ENCODE results near the gene PRR12.
A peak's percentile ranks its signal among the peaks of the same experiment; 100 is the strongest.

Gene PRR12

DNA sequence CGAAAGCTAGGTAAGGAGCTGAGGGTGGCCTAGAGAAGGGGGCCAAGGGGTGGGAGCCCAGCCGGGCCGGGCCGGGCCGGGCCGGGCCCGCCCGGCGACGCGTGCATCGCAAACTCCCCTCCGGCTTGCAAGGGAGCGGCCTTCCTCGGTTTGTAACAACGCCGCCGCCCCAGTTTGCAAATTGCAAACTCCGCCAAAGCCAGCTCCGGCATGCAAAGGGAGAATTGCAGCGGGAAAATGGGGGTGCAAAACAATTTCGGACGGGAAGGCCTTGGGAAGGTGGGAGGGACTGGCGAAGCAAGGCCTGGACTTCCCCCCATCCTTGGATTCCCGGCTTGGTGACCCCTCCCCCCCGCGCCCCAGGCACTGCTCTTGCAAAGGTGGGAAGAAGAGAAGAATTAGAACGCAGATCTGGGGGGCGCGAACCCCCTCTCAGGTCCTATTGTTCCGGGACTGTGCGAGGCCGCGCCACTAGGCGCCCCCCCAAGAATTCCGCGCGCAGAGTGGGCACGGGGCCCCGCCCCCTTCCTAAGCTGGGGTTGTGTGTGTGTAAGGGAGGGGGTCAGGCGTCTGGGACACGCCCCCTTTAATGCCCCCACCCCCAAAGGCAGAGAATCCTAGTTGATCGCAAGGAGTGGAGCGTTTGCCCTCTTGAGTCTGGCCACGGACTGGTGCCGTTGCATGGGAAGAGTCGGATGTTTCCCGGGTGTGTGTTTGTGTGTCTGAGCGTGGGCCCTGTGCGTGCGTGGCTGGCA, 926 bp downstream of the PRR12 start:
- DNase-seq: peak in 3 of 5 experiments; percentile 24 to 66 (median 42)

DNA sequence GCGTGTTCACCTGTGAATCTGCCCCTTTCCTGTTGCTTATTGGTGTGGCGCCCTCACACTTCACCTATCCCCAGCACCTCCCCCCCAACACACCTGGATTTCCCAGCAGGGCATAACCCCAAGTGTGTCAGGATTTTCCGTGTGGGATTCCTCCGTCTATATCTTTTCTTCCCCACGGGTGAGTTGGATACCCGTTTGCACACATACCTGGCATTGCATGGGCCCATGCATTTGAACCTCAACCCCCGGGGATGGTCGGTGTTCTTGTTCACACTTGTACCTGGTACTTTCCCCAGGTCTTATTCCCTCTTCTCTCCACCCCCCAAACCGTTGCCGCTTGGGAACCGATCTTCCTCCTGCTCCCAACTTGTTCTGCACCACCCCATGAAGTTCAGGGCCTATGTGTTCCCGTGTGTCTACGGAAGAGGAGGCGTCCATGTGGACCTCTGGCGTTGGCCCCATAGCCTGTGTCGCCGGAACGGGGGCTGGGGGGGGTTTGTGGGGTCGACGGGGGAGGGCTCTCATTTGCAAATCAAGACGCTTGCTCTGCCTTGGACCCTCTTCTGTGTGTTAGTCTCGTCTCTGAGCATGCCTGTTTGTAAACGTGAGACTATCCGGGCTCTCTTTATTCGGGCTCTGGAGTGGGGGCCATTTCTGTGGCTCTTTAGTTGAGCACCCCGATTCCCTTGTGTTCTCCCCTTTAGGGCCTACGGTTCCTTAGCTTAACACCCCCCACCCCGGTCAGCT, 1.7 kb downstream of the PRR12 start:
- DNase-seq: peak in 1 of 5 experiments; percentile 49

DNA sequence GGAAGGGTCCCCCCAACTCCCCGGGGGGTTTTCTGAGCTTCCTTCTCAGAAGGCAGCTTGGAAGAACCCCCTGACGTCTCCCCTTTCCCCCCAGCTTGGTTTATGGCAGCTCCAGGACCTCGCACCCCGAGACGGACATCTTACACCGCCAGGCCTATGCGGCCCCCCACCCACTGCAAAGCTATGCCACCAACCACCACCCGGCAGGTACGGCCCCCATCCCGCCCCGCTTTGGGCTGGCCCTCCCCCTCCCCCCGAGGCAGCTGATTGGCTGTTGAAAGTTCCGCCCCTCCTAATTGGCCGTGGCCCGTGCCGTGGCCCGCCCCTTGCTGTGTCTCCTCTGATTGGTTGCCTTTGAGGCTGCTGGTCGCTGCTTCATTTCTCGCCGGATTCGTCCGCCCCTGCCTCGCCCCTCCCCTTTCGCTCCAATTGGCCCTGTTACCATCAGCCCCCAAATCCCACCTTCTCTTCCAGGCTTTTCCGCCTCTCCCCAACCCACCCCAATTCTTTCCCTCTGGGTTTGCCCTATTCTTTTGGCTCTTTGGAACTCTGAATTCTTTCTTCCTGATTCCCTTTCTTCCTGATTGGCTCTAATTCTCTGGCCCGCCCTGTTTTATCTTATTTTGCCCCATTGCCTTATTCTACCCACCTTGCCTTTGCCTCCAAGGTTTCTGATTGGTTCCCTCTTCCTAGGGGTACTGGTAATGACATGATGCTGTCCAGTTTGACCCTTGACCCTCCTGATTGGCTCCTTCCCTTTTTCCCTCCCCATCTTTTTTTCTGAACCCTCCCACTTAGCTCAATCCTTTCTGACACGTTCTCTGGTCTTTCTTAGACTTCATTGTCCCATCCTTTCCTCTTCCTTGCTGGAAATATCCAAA, 2.5 kb downstream of the PRR12 start:
- peak; percentile 77 to 96 (median 90) for DNase-seq

DNA sequence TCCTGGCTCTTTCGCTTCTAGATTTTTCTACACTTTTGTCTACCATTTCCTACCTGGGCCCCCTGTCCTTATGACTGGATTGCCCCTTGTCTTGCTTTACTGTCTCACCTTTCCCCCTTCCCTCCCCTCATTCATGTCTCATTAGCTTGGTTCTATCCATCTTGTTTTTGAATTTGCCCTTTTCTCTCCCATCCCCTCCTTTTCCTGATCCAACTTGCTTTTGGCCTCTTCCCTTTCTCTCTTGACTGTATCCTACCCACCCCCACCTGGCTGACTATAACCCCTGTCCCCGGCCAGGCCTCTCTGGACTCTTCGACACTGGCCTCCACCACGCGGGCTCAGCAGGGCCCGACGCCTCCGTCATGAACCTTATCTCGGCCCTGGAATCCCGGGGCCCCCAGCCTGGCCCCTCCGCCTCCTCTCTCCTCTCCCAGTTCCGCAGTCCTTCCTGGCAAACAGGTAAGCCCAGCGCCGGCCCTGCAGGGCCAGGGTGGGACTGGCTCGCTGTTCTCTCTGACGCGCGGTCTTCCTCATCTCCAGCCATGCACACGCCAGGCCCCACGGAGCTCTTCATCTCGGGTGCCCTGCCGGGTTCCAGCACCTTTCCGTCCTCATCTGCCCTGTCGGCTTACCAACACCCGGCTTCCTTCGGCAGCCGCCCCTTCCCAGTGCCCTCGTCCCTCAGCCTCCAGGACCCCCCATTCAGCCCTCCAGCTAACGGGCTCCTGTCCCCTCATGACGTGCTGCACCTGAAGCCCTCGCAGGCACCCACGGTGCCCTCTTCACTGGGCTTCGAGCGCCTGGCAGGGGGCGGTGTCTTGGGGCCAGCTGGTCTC, 3.4 kb downstream of the PRR12 start:
- DNase-seq: no peak

DNA sequence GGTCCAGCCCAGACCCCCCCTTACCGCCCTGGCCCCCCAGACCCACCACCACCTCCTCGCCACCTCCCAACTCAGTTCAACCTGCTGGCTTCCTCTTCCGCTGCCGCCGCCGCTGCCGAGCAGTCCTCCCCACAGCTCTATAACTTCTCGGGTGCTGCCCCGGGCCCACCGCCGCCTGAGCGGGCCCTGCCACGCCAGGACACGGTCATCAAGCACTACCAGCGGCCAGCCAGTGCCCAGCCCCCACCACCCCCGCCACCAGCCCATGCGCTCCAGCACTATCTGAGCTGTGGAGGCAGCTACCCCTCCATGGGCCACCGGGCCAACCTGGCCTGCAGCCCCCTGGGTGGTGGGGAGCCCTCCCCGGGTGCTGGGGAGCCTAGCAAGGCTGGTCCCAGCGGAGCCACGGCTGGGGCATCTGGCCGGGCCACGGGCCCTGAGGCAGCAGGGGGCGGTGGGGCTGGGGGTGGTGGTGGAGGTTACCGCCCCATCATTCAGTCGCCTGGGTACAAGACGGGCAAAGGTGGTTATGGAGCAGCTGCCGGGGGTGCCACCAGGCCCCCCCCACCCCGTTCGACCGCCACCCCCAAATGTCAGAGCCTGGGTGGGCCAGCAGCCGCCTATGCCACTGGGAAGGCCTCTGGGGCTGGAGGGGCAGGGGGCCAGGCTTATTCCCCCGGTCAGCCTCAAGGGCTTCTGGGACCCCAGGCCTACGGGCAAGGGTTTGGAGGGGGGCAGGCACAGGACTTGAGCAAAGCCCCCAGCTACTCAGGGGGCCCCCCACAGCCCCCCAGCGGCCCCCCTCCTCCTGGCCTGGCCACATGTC, 4.2 kb downstream of the PRR12 start:
- no peak for DNase-seq

DNA sequence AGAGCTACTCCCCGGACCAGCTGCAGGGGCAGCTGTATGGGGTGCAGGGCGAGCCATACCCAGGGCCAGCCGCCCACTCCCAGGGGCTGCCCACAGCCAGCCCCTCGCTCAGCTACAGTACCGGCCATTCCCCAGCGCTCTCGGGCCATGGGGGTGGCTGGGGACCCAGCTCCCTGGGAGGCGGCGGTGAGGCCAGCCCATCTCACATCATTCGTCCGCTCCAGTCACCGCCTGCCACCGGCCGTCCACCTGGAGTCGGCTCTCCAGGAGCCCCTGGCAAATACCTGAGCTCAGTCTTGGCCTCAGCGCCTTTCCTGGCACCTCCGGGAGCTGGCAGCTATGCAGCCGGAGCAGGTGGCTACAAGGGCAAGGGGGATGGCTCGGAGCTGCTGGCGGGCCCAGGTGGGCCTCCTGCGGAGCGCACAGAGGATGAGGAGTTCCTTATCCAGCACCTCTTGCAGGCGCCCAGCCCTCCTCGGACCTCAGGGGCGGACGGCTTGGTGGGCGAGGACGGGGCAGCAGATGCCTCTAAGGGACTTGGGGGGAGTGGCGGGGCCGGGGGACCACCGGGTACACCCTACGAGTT, 4.9 kb downstream of the PRR12 start:
- DNase-seq: no peak

DNA sequence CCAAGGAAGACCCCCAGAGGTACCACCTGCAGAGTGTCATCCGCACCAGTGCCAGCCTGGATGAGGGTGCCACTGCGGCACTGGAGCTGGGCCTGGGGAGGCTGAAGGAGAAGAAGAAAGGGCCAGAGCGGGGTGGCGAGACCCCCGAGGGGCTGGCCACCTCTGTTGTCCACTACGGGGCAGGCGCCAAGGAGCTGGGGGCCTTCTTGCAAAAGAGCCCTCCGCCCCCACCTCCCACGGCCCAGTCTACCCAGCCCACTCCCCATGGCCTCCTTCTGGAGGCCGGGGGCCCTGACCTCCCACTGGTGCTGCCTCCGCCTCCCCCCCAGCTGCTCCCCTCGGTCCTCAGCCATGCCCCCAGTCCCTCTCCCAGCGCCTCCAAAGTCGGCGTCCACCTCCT, 5.4 kb downstream of the PRR12 start:
- DNase-seq: no peak

DNA sequence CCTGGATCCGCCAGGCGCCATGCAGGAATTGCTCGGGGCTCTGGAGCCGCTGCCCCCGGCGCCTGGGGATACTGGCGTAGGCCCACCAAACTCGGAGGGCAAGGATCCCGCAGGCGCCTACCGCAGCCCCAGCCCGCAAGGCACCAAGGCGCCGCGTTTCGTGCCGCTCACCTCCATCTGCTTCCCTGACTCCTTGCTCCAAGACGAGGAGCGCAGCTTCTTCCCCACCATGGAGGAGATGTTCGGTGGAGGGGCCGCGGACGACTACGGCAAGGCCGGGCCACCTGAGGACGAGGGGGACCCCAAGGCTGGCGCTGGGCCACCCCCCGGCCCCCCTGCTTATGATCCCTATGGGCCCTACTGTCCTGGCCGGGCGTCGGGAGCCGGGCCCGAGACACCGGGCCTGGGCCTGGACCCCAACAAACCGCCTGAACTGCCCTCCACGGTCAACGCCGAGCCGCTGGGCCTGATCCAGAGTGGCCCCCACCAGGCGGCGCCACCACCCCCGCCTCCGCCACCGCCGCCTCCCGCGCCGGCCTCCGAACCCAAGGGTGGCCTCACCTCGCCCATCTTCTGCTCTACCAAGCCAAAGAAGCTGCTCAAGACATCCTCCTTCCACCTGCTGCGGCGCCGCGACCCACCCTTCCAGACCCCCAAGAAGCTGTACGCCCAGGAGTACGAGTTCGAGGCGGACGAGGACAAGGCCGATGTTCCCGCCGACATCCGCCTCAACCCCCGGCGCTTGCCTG, 6.1 kb downstream of the PRR12 start:
- no peak for DNase-seq

DNA sequence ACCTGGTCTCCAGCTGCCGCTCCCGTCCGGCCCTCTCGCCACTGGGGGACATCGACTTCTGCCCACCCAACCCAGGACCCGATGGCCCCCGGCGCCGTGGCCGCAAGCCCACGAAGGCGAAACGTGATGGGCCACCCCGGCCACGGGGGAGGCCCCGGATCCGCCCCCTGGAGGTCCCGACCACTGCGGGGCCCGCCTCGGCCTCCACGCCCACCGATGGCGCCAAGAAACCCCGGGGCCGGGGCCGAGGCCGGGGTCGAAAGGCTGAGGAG, 6.7 kb downstream of the PRR12 start:
- no peak for DNase-seq

DNA sequence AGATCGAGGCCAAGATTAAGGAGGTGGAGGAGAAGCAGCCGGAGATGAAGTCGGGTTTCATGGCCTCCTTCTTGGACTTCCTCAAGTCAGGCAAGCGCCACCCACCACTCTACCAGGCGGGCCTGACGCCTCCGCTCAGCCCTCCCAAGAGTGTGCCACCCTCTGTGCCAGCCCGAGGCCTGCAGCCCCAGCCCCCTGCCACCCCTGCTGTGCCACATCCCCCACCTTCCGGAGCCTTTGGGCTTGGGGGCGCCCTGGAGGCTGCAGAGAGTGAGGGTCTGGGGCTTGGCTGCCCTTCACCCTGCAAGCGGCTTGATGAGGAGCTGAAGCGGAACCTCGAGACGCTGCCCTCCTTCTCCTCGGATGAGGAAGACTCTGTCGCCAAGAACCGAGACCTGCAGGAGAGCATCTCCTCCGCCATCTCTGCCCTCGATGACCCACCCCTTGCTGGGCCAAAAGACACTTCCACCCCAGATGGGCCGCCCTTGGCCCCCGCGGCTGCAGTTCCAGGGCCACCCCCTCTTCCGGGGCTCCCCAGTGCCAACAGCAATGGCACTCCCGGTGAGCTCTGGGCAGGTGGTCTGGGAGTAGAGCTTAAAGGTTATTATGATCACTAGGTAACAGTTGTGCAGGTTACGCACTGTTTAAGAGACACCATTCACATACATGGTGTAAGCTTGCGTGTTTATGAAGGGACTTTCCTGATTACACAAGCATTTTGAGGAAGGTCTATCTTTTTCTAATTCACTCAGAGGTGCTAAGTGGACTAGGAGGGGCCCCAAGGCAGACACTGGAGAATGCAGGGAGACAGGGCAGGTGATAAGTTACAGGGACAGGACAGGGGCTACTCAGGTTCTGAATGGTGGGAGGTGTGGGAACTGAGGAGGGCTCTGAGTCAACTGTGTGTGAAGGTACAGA, 8.7 kb downstream of the PRR12 start:
- DNase-seq: no peak

DNA sequence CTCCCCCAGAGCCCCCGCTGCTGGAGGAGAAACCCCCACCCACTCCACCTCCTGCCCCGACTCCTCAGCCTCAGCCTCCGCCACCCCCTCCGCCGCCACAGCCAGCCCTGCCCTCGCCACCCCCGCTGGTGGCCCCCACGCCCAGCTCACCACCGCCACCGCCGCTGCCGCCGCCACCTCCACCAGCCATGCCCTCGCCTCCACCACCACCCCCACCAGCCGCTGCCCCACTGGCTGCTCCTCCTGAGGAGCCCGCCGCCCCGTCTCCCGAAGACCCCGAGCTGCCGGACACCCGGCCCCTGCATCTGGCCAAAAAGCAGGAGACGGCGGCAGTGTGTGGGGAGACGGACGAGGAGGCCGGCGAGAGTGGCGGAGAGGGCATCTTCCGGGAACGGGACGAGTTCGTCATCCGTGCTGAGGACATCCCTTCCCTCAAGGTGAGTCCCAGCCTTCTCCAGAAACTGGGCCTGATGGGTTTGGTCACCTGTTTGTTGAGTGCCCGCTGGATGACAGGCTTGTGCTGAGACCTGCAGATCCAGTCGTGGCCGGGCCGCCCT, 10.6 kb downstream of the PRR12 start:
- DNase-seq: no peak

DNA sequence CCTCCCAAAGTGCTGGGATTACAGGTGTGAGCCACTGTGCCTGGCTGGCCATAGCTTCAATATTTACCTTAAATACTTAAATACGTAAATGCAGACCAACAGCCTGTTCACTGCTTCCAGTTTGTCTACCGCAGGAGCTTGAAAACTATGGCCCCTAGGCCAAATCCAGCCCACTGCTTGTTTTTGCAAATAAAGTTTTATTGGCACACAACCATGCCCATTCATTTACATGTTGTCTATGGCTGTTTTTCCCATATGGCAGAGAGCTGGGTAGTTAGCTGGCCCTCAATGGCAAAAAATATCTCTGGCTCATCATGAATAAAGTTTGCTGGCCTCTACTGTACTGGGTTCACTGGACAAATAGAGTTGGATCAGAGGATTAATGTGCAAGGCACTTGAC, 11.8 kb downstream of the PRR12 start:
- DNase-seq: no peak

DNA sequence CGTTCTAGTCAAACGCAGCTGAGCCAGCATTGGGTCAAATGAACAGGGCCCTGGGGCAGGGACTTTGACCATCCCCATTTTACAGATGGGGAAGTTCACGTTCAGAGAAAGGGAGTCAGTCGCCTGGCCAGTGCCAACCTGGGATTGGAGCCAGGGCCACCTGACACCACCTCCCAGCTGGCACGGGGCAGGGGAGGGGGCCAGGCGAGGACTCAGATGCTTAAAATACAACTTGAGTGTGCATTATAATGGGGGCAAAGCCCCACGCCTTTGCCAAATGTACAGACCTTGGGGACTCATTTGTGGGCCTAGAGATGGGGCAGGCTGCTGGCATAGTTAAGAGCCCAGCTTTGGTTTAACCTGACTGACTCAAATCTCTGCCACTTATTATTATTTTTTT, 14.6 kb downstream of the PRR12 start:
- no peak for DNase-seq

DNA sequence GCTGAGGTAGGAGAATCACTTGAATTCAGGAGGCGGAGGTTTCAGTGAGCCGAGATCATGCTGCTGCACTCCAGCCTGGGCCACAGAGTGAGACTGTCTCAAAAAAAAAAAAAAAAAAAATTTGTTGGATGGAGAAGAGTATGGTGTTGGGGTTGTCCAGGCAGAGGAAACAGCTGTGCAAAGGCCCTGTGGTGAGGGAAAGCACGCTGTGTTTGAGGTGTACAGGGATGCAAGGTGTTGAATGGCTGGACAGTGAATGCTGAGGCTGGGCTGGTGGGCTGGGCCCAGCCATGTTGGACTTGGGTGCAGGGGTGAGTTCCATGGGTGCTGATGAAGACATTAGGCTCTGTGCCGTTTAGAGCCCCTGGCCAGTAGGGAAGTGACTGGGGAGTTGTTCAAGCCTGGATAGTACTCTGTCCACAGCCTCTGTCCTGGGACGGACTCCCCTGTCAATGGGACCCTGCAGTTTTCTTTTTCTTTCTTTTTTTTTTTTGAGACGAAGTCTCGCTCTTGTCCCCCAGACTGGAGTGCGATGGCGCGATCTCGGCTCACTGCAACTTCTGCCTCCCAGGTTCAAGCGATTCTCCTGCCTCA, 18.6 kb downstream of the PRR12 start:
- DNase-seq: no peak

DNA sequence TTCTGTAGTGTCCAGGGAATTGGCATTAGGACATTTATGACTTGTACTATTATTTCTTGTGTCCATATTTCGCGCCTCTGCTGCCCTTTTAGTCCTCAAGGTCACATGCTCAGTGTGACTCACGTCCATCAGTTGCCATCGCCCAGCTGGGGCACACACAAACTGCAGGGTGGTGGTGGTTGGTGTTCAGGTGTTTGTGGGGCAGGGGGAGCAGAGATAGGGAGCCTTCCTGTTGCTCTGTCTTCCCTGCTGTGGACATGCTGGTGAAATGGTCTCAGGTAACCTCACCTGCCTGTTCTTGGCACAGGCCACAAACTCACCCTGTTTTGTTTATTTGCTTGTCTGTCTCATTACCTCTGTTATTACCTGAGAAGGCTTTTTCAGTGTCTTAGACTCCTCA, 22.4 kb downstream of the PRR12 start:
- DNase-seq: no peak

DNA sequence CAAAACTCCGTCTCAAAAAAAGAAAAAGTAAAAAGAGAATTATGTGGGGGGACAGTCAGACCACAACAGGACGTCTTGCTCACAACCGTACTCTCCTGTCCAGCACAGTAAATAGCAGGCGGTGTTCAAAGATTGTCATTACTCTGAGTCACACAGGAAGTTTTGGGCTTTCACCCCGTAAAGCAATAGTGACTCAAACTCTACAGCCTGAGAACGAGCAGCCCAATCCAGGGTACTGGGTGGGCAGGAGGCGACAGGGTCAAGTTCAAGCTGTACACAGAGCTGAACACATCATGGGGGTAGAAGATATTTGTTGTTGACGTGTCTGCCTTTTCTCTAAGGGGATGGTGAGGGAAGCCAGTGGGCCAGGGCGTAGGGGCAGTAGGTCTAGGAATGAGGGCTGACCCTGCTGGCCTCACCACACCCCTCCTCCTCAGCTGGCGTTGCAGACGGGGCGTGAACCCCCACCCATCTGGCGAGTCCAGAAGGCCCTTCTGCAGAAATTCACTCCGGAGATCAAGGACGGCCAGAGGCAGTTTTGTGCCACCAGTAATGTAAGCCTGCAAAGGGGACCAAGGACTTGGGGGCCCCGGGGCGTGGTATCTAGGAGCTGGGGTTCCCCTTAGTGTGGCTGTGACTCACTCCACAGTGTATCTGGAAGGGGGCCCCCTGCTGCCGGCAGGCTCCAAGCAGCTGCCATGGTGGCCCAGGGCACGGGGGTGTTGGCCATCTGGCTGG, 23.3 kb downstream of the PRR12 start:
- DNase-seq: no peak

DNA sequence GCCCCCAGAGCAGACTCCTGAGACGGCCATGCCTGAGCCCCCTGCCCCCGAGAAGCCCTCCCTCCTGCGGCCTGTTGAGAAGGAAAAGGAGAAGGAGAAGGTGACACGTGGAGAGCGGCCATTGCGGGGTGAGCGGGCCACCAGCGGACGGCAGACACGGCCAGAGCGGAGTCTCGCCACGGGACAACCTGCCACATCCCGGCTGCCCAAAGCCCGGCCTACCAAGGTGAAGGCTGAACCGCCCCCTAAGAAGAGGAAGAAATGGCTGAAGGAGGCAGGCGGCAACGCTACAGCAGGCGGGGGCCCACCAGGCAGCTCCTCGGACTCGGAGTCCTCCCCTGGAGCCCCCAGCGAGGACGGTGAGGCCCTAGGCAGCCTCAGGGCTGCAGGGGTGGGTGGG, 24.9 kb downstream of the PRR12 start:
- no peak for DNase-seq

DNA sequence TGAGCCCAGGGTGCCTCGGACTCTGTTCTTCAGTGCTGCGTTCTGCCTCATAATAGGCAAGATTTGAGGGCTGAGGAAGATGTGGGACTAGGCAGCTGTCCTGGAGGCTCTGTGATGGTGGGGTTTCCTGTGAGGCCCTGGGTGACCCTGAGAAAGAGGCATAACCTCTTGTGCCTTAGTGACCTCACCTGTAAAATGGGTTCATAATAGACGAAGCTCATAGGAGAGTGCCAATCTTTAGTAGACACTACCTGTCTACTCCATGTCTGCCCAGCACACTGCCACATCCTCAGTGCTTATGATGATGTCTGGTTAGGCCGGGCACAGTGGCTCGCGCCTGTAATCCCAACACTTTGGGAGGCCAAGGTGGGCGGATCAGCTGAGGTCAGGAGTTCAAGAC, 25.6 kb downstream of the PRR12 start:
- DNase-seq: no peak
